ENCODE data around the gene PRELID2.

PRELID2 gene

DNA sequence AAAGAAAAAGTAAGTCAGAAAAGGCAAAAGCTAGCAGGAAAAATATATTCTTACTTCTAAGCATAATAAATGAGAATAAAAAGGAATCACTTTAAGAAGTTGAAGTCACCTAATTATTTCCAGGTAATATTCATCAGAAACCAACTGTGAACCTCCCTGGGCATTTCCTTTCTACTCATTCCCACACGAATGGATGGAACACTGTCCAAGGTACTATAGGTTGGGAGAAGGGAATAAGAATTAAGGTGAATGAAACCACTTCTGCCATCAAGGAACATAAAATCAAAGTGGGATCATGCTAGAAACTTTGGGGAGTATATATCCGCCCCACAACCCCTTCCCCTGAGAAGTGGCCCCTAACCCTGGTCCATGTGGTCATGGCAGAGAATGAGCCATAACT is 41.6 kb downstream of the PRELID2 start:
- Histone ChIP-seq H3K4me3 (no peak overlapping the region), H3K27me3 (no peaks in the 10 kb centered on the region), H3K36me3 (peaks cover 9 to 30% (median 20%) of the 10 kb centered on the region in 3 donors), H3K9me3 (no peaks in the 10 kb centered on the region), H3K4me1 (no peaks in the 10 kb centered on the region), H3K27ac (no peak overlapping the region)
- TF ChIP-seq, protein P1, sequence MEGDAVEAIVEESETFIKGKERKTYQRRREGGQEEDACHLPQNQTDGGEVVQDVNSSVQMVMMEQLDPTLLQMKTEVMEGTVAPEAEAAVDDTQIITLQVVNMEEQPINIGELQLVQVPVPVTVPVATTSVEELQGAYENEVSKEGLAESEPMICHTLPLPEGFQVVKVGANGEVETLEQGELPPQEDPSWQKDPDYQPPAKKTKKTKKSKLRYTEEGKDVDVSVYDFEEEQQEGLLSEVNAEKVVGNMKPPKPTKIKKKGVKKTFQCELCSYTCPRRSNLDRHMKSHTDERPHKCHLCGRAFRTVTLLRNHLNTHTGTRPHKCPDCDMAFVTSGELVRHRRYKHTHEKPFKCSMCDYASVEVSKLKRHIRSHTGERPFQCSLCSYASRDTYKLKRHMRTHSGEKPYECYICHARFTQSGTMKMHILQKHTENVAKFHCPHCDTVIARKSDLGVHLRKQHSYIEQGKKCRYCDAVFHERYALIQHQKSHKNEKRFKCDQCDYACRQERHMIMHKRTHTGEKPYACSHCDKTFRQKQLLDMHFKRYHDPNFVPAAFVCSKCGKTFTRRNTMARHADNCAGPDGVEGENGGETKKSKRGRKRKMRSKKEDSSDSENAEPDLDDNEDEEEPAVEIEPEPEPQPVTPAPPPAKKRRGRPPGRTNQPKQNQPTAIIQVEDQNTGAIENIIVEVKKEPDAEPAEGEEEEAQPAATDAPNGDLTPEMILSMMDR (IDR thresholded peaks at IDR 0.05) = no peak
- intact Hi-C loops (cut with DNase I; ENCODE audit: low total_unique reads) = no loop called here
- DNase-seq = no peak

DNA sequence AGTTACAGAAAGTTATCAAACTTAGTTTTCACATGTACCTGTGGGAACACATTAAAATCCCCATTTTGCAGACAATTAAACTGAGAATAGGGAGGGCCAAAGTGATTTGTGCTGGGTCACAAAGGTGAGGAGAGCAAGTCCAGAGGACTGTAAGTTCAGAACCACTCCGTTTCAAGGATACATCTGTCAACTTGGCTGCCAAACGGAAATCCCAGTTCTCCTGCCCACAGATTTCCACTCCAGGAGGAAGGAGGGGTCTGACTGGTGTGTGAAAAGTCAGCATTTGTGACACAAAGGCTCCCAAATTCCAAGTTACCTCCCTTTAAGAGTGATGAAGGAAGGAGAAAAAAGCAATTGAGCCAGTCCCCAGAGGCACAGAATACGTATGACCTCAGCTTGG is 42.3 kb downstream of the PRELID2 start:
- no peak for DNase-seq
- H3K9me3 ChIP-seq = no peaks in the 10 kb centered on the region
- no peak overlapping the region for H3K4me3 ChIP-seq
- intact Hi-C loops (cut with DNase I; ENCODE audit: low total_unique reads) = no loop called here
- peaks cover 9 to 30% (median 20%) of the 10 kb centered on the region in 3 donors for H3K36me3 ChIP-seq
- H3K4me1 ChIP-seq = no peaks in the 10 kb centered on the region
- H3K27me3 ChIP-seq = no peaks in the 10 kb centered on the region
- no peak overlapping the region for H3K27ac ChIP-seq
- TF ChIP-seq, protein P1 (IDR thresholded peaks at IDR 0.05) = no peak

DNA sequence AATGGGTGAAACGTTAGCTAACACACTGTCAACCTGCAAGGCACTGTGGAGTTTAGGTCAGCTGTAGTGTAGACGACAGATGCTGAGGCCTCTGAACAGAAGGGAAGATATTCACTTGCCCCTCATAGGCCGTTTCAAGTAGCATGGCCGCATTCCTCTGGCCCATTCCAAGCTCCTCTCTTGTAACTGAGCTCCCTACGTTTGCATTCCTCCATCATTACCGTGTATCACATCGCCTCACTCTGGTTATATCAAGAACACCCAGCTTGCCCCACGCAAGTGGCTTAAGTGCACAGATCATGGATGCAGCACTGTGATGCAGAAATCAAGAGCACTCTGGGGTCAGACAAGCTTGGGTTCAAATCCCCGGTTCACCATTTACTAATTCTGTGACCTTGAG is 43.3 kb downstream of the PRELID2 start:
- TF ChIP-seq, protein P1 (IDR thresholded peaks at IDR 0.05) = no peak
- intact Hi-C loops (cut with DNase I; ENCODE audit: low total_unique reads) = no loop called here
- H3K27ac ChIP-seq = no peak overlapping the region
- H3K27me3 ChIP-seq = no peaks in the 10 kb centered on the region
- H3K9me3 ChIP-seq = no peaks in the 10 kb centered on the region
- no peak overlapping the region for H3K4me3 ChIP-seq
- no peak for DNase-seq
- H3K4me1 ChIP-seq = no peaks in the 10 kb centered on the region
- H3K36me3 ChIP-seq = peaks cover 9 to 30% (median 20%) of the 10 kb centered on the region in 3 donors

DNA sequence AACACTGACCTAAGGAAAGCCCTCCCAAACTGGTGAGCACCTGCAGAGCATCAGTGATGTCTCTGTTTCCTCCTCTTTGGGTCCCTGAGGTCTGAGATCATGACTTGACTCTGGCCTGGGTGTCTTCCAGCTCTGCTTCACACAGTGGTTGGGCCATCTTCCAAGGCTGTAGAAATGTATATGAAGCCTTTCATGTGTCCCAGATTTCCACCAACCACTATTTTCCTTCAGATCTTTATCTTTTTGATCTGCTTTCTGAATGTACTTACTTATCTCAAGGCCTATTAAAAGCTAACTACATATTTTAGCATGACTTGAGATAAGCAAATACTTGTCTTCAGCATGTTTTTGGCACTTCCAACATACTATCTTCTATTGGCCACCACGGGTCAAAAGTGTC is 47.1 kb downstream of the PRELID2 start:
- peaks cover 3 to 10% (median 7%) of the 10 kb centered on the region in 3 donors for H3K36me3 ChIP-seq
- H3K27ac ChIP-seq = no peak overlapping the region
- TF ChIP-seq, protein P1 (IDR thresholded peaks at IDR 0.05) = no peak
- H3K4me3 ChIP-seq = no peak overlapping the region
- H3K4me1 ChIP-seq = no peaks in the 10 kb centered on the region
- H3K9me3 ChIP-seq = no peaks in the 10 kb centered on the region
- DNase-seq = no peak
- H3K27me3 ChIP-seq = no peaks in the 10 kb centered on the region
- intact Hi-C loops (cut with DNase I; ENCODE audit: low total_unique reads) = no loop called here

DNA sequence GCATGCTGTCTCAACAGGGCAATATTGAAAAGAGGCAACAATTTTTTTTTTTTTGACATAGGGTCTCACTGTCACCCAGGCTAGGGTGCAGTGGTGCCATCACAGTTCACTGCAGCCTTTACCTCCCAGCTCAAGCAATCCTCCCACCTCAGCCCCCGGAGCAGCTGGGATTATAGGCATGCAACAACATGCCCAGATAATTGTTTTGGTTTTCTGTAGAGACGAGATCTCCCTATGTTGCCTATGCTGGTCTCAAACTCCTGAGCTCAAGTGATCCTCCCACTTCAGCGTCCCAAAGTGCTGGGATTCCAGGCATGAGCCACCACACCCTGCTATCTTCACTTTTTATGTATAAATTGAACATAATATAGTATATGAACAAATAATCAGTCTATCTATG is 47.6 kb downstream of the PRELID2 start:
- Histone ChIP-seq H3K36me3 (peaks cover 6 to 12% (median 7%) of the 10 kb centered on the region in 3 donors), H3K4me3 (no peak overlapping the region), H3K4me1 (no peaks in the 10 kb centered on the region), H3K27ac (no peak overlapping the region), H3K27me3 (no peaks in the 10 kb centered on the region), H3K9me3 (no peaks in the 10 kb centered on the region)
- intact Hi-C loops (cut with DNase I; ENCODE audit: low total_unique reads) = no loop called here
- TF ChIP-seq, protein P1 (IDR thresholded peaks at IDR 0.05) = no peak
- no peak for DNase-seq

DNA sequence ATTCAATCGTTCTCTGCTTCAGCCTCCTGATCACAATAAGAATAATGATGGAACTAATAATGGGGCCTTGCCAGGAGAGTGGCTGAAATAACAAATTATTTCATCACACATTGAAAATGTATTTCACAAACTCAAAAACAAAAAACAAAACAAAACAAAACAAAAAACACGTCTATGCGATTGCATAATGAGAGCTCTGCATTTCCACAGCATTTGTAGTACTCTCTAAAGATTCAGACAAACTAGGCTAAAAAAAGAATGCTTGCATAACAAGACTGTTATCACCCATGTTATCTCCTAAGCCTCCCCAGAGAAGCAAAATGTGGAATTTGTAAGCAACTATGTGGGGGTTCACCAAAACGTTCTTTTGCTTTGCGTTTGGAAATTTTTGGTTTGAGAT is 48.1 kb downstream of the PRELID2 start:
- intact Hi-C loops (cut with DNase I; ENCODE audit: low total_unique reads) = no loop called here
- Histone ChIP-seq H3K9me3 (no peaks in the 10 kb centered on the region), H3K36me3 (peaks cover 7 to 12% (median 8%) of the 10 kb centered on the region in 3 donors), H3K4me3 (no peak overlapping the region), H3K4me1 (no peaks in the 10 kb centered on the region), H3K27me3 (no peaks in the 10 kb centered on the region), H3K27ac (no peak overlapping the region)
- TF ChIP-seq, protein P1 (IDR thresholded peaks at IDR 0.05) = no peak
- DNase-seq = no peak
